Measurements from ENCODE around the gene SETD6. TPM values are rescaled to one million over a fixed set of nuclear protein-coding genes. Genes with fewer than 3 reads are reported as not detected.

The SETD6 gene
- total RNA-seq, 4 donors from 2014 or later = 18.2 to 27.5 (median 22.0) TPM

DNA sequence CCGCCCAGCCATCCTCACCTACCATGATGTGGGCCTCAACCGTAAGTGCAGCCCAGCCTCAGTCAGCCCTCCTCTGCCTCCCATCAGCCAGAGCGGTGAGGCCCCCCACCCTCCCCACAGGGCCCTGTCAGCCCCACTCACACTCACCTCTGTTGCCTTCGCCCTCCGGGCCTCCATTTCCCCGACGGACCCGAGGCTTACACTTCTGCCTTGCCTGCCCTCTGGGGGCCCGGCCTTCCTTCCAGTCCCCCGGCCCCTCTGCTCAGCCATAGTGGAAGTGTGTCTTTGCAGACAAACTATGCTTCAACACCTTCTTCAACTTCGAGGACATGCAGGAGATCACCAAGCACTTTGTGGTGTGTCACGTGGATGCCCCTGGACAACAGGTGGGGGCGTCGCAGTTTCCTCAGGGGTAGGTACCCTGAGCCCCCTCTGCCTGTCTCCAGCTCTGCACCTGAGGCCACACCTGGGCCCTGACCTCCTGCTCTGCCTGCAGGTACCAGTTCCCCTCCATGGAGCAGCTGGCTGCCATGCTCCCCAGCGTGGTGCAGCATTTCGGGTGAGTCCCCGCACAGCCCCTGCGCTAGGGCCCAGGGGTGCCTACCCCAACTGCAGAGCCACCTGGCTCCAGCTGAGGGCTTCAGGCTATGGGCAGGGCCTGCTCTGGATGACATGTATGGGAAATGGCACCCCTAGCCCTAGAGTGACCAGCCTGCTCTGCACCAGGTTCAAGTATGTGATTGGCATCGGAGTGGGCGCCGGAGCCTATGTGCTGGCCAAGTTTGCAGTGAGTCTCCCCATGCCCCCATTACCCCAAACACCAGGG, 11.2 kb upstream of the SETD6 start:
- WGBS = 96% methylated on average over 14 of the region's 21 CpGs
- H3K27me3 ChIP-seq = peaks cover 0 to 60% (median 6%) of the 10 kb centered on the region in 4 donors
- intact Hi-C loops (cut with DNase I) = no loop called here

GRCh38 chr16:58506241-58507194, 8.8 kb upstream of the SETD6 start:
- intact Hi-C loops (cut with DNase I) = no loop called here
- DNase-seq (ENCODE audit: extremely low spot score) = no peak
- TF ChIP-seq EP300 (IDR thresholded peaks at IDR 0.05) (no peak), CTCF (IDR thresholded peaks at IDR 0.05) (no peak), POLR2A (IDR thresholded peaks at IDR 0.05; ENCODE audit: low read depth) (no peak), POLR2AphosphoS5 (IDR thresholded peaks at IDR 0.05) (no peak)
- Histone ChIP-seq H3K36me3 (peaks cover 0 to 92% (median 1%) of the 10 kb centered on the region in 4 donors), H3K27me3 (peaks cover 0 to 43% (median 1%) of the 10 kb centered on the region in 4 donors), H3K4me1 (peaks cover 0 to 4% (median 3%) of the 10 kb centered on the region in 4 donors), H3K9me3 (no peaks in the 10 kb centered on the region), H3K27ac (replicated peaks in 1 of 4) (no peak overlapping the region), H3K4me3 (no peak overlapping the region)
- 79% methylated on average over 10 of the region's 20 CpGs for WGBS

More for the DNA sequence above, 11.2 kb upstream of the SETD6 start:
- no peak for TF ChIP-seq POLR2A (IDR thresholded peaks at IDR 0.05; ENCODE audit: low read depth)
- TF ChIP-seq EP300 (IDR thresholded peaks at IDR 0.05) = no peak
- TF ChIP-seq CTCF (IDR thresholded peaks at IDR 0.05) = no peak
- TF ChIP-seq POLR2AphosphoS5 (IDR thresholded peaks at IDR 0.05) = no peak
- Histone ChIP-seq H3K27ac (replicated peaks in 1 of 4) (no peak overlapping the region), H3K4me3 (no peak overlapping the region), H3K36me3 (peaks cover 0 to 68% (median 1%) of the 10 kb centered on the region in 4 donors), H3K9me3 (no peaks in the 10 kb centered on the region), H3K4me1 (peaks cover 12 to 23% (median 20%) of the 10 kb centered on the region in 4 donors)
- DNase-seq (ENCODE audit: extremely low spot score) = no peak

DNA sequence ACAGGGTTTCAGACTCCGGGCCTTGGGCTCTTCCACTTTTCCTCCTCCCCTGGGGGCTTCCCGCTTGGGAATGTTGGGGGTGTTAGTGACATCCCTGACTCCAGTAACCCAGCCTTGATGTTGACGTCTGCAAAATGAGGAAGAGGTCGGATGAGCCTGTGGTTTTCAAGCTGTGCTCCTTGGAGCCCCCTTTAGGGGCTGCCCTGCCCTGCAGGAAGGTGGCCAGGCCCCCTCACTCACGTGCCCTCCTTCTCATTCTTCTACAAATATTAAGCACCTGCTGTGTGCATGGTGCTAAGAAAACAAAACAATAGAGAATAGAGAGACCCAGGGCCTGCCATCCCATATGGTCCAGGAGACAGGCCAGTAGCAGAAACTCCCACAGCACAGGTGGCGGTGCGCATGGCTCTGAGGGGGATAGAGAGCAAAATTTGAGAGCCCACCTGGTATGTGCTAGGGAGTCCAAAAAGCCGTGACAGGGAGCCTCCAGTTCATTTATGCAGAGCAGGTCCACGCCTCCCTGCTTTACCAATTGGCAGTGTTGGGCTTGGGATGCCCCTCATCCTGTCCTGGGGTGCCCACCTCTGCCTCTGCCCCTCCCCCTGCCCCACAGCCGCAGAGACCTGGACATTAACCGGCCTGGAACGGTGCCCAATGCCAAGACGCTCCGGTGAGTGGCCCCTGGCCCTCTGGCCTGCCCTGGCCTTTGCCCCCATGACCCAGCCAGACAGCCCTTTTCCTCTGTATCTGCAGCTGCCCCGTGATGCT, 7.9 kb upstream of the SETD6 start:
- intact Hi-C loops (cut with DNase I) = no loop called here
- peaks cover 0 to 87% (median 1%) of the 10 kb centered on the region in 4 donors for H3K36me3 ChIP-seq

More for the DNA sequence above, 7.9 kb upstream of the SETD6 start:
- H3K27ac ChIP-seq (replicated peaks in 1 of 4) = no peak overlapping the region
- DNase-seq (ENCODE audit: extremely low spot score) = no peak
- WGBS = 73% methylated on average over 6 of the region's 15 CpGs
- H3K4me1 ChIP-seq = peaks cover 0 to 6% (median 0%) of the 10 kb centered on the region in 4 donors
- H3K4me3 ChIP-seq = no peak overlapping the region
- peaks cover 0 to 35% (median 0%) of the 10 kb centered on the region in 4 donors for H3K27me3 ChIP-seq
- TF ChIP-seq POLR2AphosphoS5 (IDR thresholded peaks at IDR 0.05) (no peak), EP300 (IDR thresholded peaks at IDR 0.05) (no peak), CTCF (IDR thresholded peaks at IDR 0.05) (no peak), POLR2A (IDR thresholded peaks at IDR 0.05; ENCODE audit: low read depth) (no peak)
- no peaks in the 10 kb centered on the region for H3K9me3 ChIP-seq

Measured in esophagus muscularis mucosa (tissue), 4 donors.